Naive thymus-derived CD8-positive, alpha-beta T cell (primary cell): ENCODE data around the gene USP36. TPM values are rescaled to one million over a fixed set of nuclear protein-coding genes. Genes with fewer than 3 reads are reported as not detected.

Source experiments
- ATAC-seq, 2 donors: fragments of 150-1000 bp; cut with Tn5 transposase in 1 of 2; sonication (Bioruptor Pico), chemical (Tn5 transposase) in 1 of 2; 1 replicate in 1 of 2; 2 replicates in 1 of 2; pipeline ENCODE4 v1.10.0; 2021; ENCODE audit warnings: mild to moderate bottlenecking in 2 of 2, moderate library complexity in 2 of 2
- POLR2A ChIA-PET: fragments of 350-600 bp; sonication (Branson Sonifier 250); formaldehyde crosslinking; loops from one replicate; lab custom pipeline; 2021; ENCODE audit warnings: antibody characterized with exemption; lab: Charles Lee
- DNase-seq, 10 donors: peaks; one replicate each; pipeline versions ENCODE4 v3.0.0 to v3.0.0-alpha.2; 2020 to 2022
- H3K27ac Mint-ChIP-seq, 10 donors: one replicate each; pipeline ENCODE4 v1.8.0; 2020 to 2022; ENCODE audit warnings: mild to moderate bottlenecking in 10 of 10, mixed read lengths in 10 of 10, moderate library complexity in 4 of 10, inconsistent platforms in 1 of 10
- H3K27me3 Mint-ChIP-seq, 5 donors: one replicate each; pipeline ENCODE4 v1.8.0; 2021 to 2022; ENCODE audit warnings: mixed read lengths in 5 of 5
- H3K36me3 Mint-ChIP-seq, 3 donors: one replicate each; pipeline ENCODE4 v1.8.0; 2020 to 2022; ENCODE audit warnings: mixed read lengths in 3 of 3, mild to moderate bottlenecking in 2 of 3, inconsistent platforms in 1 of 3
- H3K4me1 Mint-ChIP-seq, 4 donors: one replicate each; pipeline ENCODE4 v1.8.0; 2021 to 2022; ENCODE audit warnings: mixed read lengths in 4 of 4
- H3K4me3 Mint-ChIP-seq, 10 donors: one replicate each; pipeline ENCODE4 v1.8.0; 2020 to 2022; ENCODE audit warnings: mild to moderate bottlenecking in 10 of 10, mixed read lengths in 10 of 10, moderate library complexity in 6 of 10, inconsistent platforms in 1 of 10
- H3K9me3 Mint-ChIP-seq, 9 donors: one replicate each; pipeline ENCODE4 v1.8.0; 2020 to 2022; ENCODE audit warnings: mixed read lengths in 9 of 9, mild to moderate bottlenecking in 3 of 9, inconsistent platforms in 1 of 9, moderate library complexity in 1 of 9
- polyA plus RNA-seq, 3 donors: library from polyadenylated mRNA; unstranded; fragments of 300-500 nt; fragmentation: Illumina TruSeq; gene quantifications; one replicate each; pipeline ENCODE4 v1.2.3, GENCODE V29; 2021
- total RNA-seq, 8 experiments: library from RNA in 2 of 8; stranded (reverse) in 2 of 8; gene quantifications; one replicate each; pipeline ENCODE4 v1.2.3 and lab custom pipeline; 2021 to 2026

Gene USP36
- total and polyA plus RNA-seq, 5 experiments from 2014 or later, result 27.5 to 156 (median 45.1) TPM

- peaks cover 2 to 12% (median 7%) of the 10 kb centered on the region in 4 donors for H3K4me1 Mint-ChIP-seq
- H3K9me3 Mint-ChIP-seq, result no peaks in the 10 kb centered on the region
- ATAC-seq (no peak), DNase-seq (no peak)
- H3K27me3 Mint-ChIP-seq, result no peaks in the 10 kb centered on the region
- no peak overlapping the region for H3K27ac Mint-ChIP-seq
- no peaks in the 10 kb centered on the region for H3K36me3 Mint-ChIP-seq
- no peak overlapping the region for H3K4me3 Mint-ChIP-seq
- POLR2A ChIA-PET, result interaction anchor here (0.6 kb wide), 1 partner anchor 547 kb away, joined by 3 read pairs; no protein-coding TSS in a partner anchor
Observed at GRCh38 chr17:78847052-78847451, 6.4 kb upstream of the USP36 start.

GRCh38 chr17:78844301-78845005, 3.8 kb upstream of the USP36 start:
- Mint-ChIP-seq H3K4me1 (peaks cover 7 to 28% (median 20%) of the 10 kb centered on the region in 4 donors), H3K27ac (peak overlapping the region in 6 of 10 donors; percentile 4 to 67 (median 37))
- POLR2A ChIA-PET, result no interaction called here

GRCh38 chr17:78842881-78843565, 2.4 kb upstream of the USP36 start:
- H3K27ac Mint-ChIP-seq, result peak overlapping the region; percentile 29 to 98 (median 80)
- H3K4me3 Mint-ChIP-seq, result peak overlapping the region in 2 of 10 donors; percentile 6 to 39
- DNase-seq (peak; percentile 16 to 76 (median 52)), ATAC-seq (no peak)
- H3K9me3 Mint-ChIP-seq, result no peaks in the 10 kb centered on the region
- POLR2A ChIA-PET, result interaction anchor here (3.0 kb wide), 1 partner anchor 24 kb away, joined by 23 read pairs; no protein-coding TSS in a partner anchor
- peaks cover 19 to 42% (median 34%) of the 10 kb centered on the region in 4 donors for H3K4me1 Mint-ChIP-seq
- H3K36me3 Mint-ChIP-seq, result peaks cover 0 to 7% (median 0%) of the 10 kb centered on the region in 3 donors
- H3K27me3 Mint-ChIP-seq, result no peaks in the 10 kb centered on the region

More at GRCh38 chr17:78844301-78845005, 3.8 kb upstream of the USP36 start:
- no peak for DNase-seq
- H3K27me3 Mint-ChIP-seq, result no peaks in the 10 kb centered on the region
- no peak for ATAC-seq
- no peaks in the 10 kb centered on the region for H3K9me3 Mint-ChIP-seq
- no peaks in the 10 kb centered on the region for H3K36me3 Mint-ChIP-seq
- no peak overlapping the region for H3K4me3 Mint-ChIP-seq

- Mint-ChIP-seq H3K9me3 (no peaks in the 10 kb centered on the region), H3K27me3 (no peaks in the 10 kb centered on the region), H3K36me3 (peaks cover 7 to 31% (median 9%) of the 10 kb centered on the region in 3 donors), H3K4me3 (peak overlapping the region; percentile 83 to 96 (median 93)), H3K4me1 (peaks cover 24 to 67% (median 51%) of the 10 kb centered on the region in 4 donors), H3K27ac (peak overlapping the region; percentile 79 to 99 (median 98))
- DNase-seq (no peak), ATAC-seq (no peak)
- POLR2A ChIA-PET, result interaction anchor here (0.8 to 3.0 kb wide), 7 partner anchors 21 to 131 kb away, joined by 3 to 23 read pairs (median 4); partner anchors contain the start of gene CYTH1
Observed at GRCh38 chr17:78840530-78840779, 159 bp downstream of the USP36 start.

- Mint-ChIP-seq H3K4me3 (peak overlapping the region; percentile 83 to 99 (median 95)), H3K4me1 (peaks cover 24 to 67% (median 51%) of the 10 kb centered on the region in 4 donors), H3K9me3 (no peaks in the 10 kb centered on the region), H3K36me3 (peaks cover 9 to 36% (median 12%) of the 10 kb centered on the region in 3 donors), H3K27ac (peak overlapping the region; percentile 79 to 99 (median 97)), H3K27me3 (no peaks in the 10 kb centered on the region)
- ATAC-seq (peak; percentile 19 to 37), DNase-seq (peak; percentile 31 to 72 (median 56))
- POLR2A ChIA-PET, result interaction anchor here (0.8 to 3.0 kb wide), 7 partner anchors 21 to 131 kb away, joined by 3 to 23 read pairs (median 4); partner anchors contain the start of gene CYTH1
Observed at GRCh38 chr17:78839762-78840529, 668 bp downstream of the USP36 start.

GRCh38 chr17:78839235-78839761, 1.3 kb downstream of the USP36 start:
- Mint-ChIP-seq H3K9me3 (no peaks in the 10 kb centered on the region), H3K4me3 (peak overlapping the region; percentile 83 to 99 (median 95)), H3K4me1 (peaks cover 24 to 62% (median 50%) of the 10 kb centered on the region in 4 donors), H3K36me3 (peaks cover 9 to 42% (median 13%) of the 10 kb centered on the region in 3 donors), H3K27me3 (no peaks in the 10 kb centered on the region), H3K27ac (peak overlapping the region; percentile 79 to 99 (median 96))
- POLR2A ChIA-PET, result interaction anchor here (0.9 to 1.4 kb wide), 3 partner anchors 12 to 104 kb away, joined by 3 to 4 read pairs (median 3); no protein-coding TSS in a partner anchor
- DNase-seq (no peak), ATAC-seq (no peak)

- Mint-ChIP-seq H3K9me3 (no peaks in the 10 kb centered on the region), H3K27ac (peak overlapping the region in 9 of 10 donors; percentile 60 to 99 (median 96)), H3K36me3 (peaks cover 9 to 49% (median 13%) of the 10 kb centered on the region in 3 donors), H3K4me1 (peaks cover 24 to 59% (median 47%) of the 10 kb centered on the region in 4 donors), H3K4me3 (peak overlapping the region; percentile 83 to 99 (median 95)), H3K27me3 (no peaks in the 10 kb centered on the region)
- ATAC-seq (no peak), DNase-seq (no peak)
- POLR2A ChIA-PET, result interaction anchor here (0.7 to 1.4 kb wide), 3 partner anchors 11 to 64 kb away, joined by 3 to 6 read pairs (median 3); no protein-coding TSS in a partner anchor
Observed at GRCh38 chr17:78838574-78839005, 2.0 kb downstream of the USP36 start.

GRCh38 chr17:78836420-78837021, 4.1 kb downstream of the USP36 start:
- POLR2A ChIA-PET, result interaction anchor here (0.5 to 1.3 kb wide), 3 partner anchors 17 to 554 kb away, joined by 3 read pairs; no protein-coding TSS in a partner anchor
- Mint-ChIP-seq H3K4me1 (peaks cover 24 to 57% (median 45%) of the 10 kb centered on the region in 4 donors), H3K27ac (peak overlapping the region in 2 of 10 donors; percentile 6 to 70), H3K36me3 (peaks cover 9 to 70% (median 23%) of the 10 kb centered on the region in 3 donors), H3K4me3 (peak overlapping the region in 2 of 10 donors; percentile 2 to 20), H3K9me3 (no peaks in the 10 kb centered on the region), H3K27me3 (no peaks in the 10 kb centered on the region)
- ATAC-seq, result no peak
- no peak for DNase-seq

- H3K4me3 Mint-ChIP-seq, result no peak overlapping the region
- POLR2A ChIA-PET, result interaction anchor here (0.7 kb wide), 1 partner anchor 554 kb away, joined by 3 read pairs; no protein-coding TSS in a partner anchor
- H3K9me3 Mint-ChIP-seq, result no peaks in the 10 kb centered on the region
- no peak overlapping the region for H3K27ac Mint-ChIP-seq
- peaks cover 23 to 54% (median 40%) of the 10 kb centered on the region in 4 donors for H3K4me1 Mint-ChIP-seq
- ATAC-seq (no peak), DNase-seq (no peak)
- no peaks in the 10 kb centered on the region for H3K27me3 Mint-ChIP-seq
- H3K36me3 Mint-ChIP-seq, result peaks cover 15 to 87% (median 31%) of the 10 kb centered on the region in 3 donors
Observed at GRCh38 chr17:78834571-78834970, 6.0 kb downstream of the USP36 start.

- POLR2A ChIA-PET, result no interaction called here
- H3K4me3 Mint-ChIP-seq, result peak overlapping the region in 1 of 10 donors; percentile 3
Observed at GRCh38 chr17:78832541-78832810, 8.1 kb downstream of the USP36 start.

More at GRCh38 chr17:78832541-78832810, 8.1 kb downstream of the USP36 start:
- peaks cover 21 to 96% (median 43%) of the 10 kb centered on the region in 3 donors for H3K36me3 Mint-ChIP-seq
- H3K27ac Mint-ChIP-seq, result peak overlapping the region in 2 of 10 donors; percentile 3 to 25
- no peak for ATAC-seq
- peaks cover 13 to 40% (median 24%) of the 10 kb centered on the region in 4 donors for H3K4me1 Mint-ChIP-seq
- no peaks in the 10 kb centered on the region for H3K27me3 Mint-ChIP-seq
- DNase-seq, result no peak
- H3K9me3 Mint-ChIP-seq, result no peaks in the 10 kb centered on the region
